SJSA1 (cell line): Measurements from ENCODE around the gene CA7. TPM values are rescaled to one million over a fixed set of nuclear protein-coding genes. Genes with fewer than 3 reads are reported as not detected.

Experiments used
- DNase-seq, 2 experiments: peaks; one replicate each; pipeline ENCODE4 v3.0.0-alpha.2; 2015 to 2020; ENCODE audit warnings: low spot score in 2 of 2, low read depth in 1 of 2
- H3K27ac ChIP-seq: fragments of 250-450 bp; sonication (Bioruptor Pico); 2 replicates; pipeline ENCODE4 v1.5.1; 2020; ENCODE audit warnings: mild to moderate bottlenecking, moderate library complexity
- H3K27me3 ChIP-seq: fragments of 250-450 bp; sonication (Bioruptor Pico); replicated peaks from 2 replicates; pipeline ENCODE4 v1.5.1; 2020; ENCODE audit warnings: mild to moderate bottlenecking, moderate library complexity
- H3K36me3 ChIP-seq: fragments of 250-450 bp; sonication (Bioruptor Pico); 2 replicates; pipeline ENCODE4 v1.5.1; 2020; ENCODE audit warnings: mild to moderate bottlenecking
- H3K4me1 ChIP-seq: fragments of 250-450 bp; sonication (Bioruptor Pico); replicated peaks from 2 replicates; pipeline ENCODE4 v1.6.1; 2021; ENCODE audit warnings: mild to moderate bottlenecking
- H3K4me3 ChIP-seq: fragments of 250-450 bp; sonication (Bioruptor Pico); 2 replicates; pipeline ENCODE4 v1.5.1; 2020; ENCODE audit warnings: mild to moderate bottlenecking
- H3K9me3 ChIP-seq: fragments of 250-450 bp; sonication (Bioruptor Pico); replicated peaks from 2 replicates; pipeline ENCODE4 v1.5.1; 2020; ENCODE audit warnings: mild to moderate bottlenecking
- total RNA-seq: library from RNA; depleted of rRNA; stranded (reverse); fragments of >200 nt; shearing (Covaris generic); gene quantifications from 2 replicates; pipeline ENCODE4 v1.2.3, GENCODE V29; 2014

CA7 gene
- total RNA-seq, 1 experiment from 2014 or later = not detected

GRCh38 chr16:66872943-66873684 is 28.9 kb downstream of the CA7 start:
- Histone ChIP-seq H3K36me3 (no peaks in the 10 kb centered on the region), H3K27me3 (no peaks in the 10 kb centered on the region), H3K9me3 (no peaks in the 10 kb centered on the region), H3K4me3 (no peak overlapping the region; the same call in 1 of the 2 replicates), H3K27ac (no peak overlapping the region), H3K4me1 (peaks cover 22% of the 10 kb centered on the region)
- DNase-seq = peak; percentile 98 to 99

- Histone ChIP-seq H3K4me1 (peaks cover 22% of the 10 kb centered on the region), H3K27ac (no peak overlapping the region), H3K4me3 (no peak overlapping the region), H3K27me3 (no peaks in the 10 kb centered on the region), H3K9me3 (no peaks in the 10 kb centered on the region), H3K36me3 (no peaks in the 10 kb centered on the region)
- DNase-seq = no peak
Observed at GRCh38 chr16:66873685-66874055, 29.5 kb downstream of the CA7 start.

GRCh38 chr16:66874079-66874775 is 30.0 kb downstream of the CA7 start:
- H3K27me3 ChIP-seq = no peaks in the 10 kb centered on the region
- H3K9me3 ChIP-seq = no peaks in the 10 kb centered on the region
- H3K4me1 ChIP-seq = peaks cover 22% of the 10 kb centered on the region
- H3K36me3 ChIP-seq = no peaks in the 10 kb centered on the region
- peak in 1 of 2 experiments; percentile 44 for DNase-seq
- no peak overlapping the region for H3K27ac ChIP-seq
- no peak overlapping the region for H3K4me3 ChIP-seq

GRCh38 chr16:66878067-66878466 is 33.9 kb downstream of the CA7 start:
- H3K36me3 ChIP-seq = no peaks in the 10 kb centered on the region
- no peak overlapping the region for H3K27ac ChIP-seq
- no peak for DNase-seq
- no peak overlapping the region for H3K4me3 ChIP-seq
- peaks cover 26% of the 10 kb centered on the region for H3K4me1 ChIP-seq
- H3K27me3 ChIP-seq = no peaks in the 10 kb centered on the region
- no peaks in the 10 kb centered on the region for H3K9me3 ChIP-seq

GRCh38 chr16:66880288-66881013 is 36.2 kb downstream of the CA7 start, which contains the start of gene PDP2:
Gene PDP2, plus strand, starts transcription at chr16:66880515. Its CDS starts 3,770 bp downstream, at chr16:66884285.
- peak; percentile 93 to 96 for DNase-seq
- H3K27me3 ChIP-seq = no peaks in the 10 kb centered on the region
- peaks cover 13% of the 10 kb centered on the region for H3K36me3 ChIP-seq
- peak within 1 kb of the TSS; percentile 59 for H3K4me3 ChIP-seq
- H3K9me3 ChIP-seq = no peaks in the 10 kb centered on the region
- H3K4me1 ChIP-seq = peaks cover 12% of the 10 kb centered on the region
- H3K27ac ChIP-seq = no peak within 1 kb of the TSS

GRCh38 chr16:66881014-66881417 is 36.8 kb downstream of the CA7 start:
- DNase-seq = no peak
- H3K27ac ChIP-seq = no peak overlapping the region
- H3K36me3 ChIP-seq = peaks cover 19% of the 10 kb centered on the region
- peaks cover 10% of the 10 kb centered on the region for H3K4me1 ChIP-seq
- H3K4me3 ChIP-seq = peak overlapping the region; percentile 59
- no peaks in the 10 kb centered on the region for H3K27me3 ChIP-seq
- H3K9me3 ChIP-seq = no peaks in the 10 kb centered on the region

- Histone ChIP-seq H3K36me3 (peaks cover 19% of the 10 kb centered on the region), H3K27ac (no peak overlapping the region), H3K27me3 (no peaks in the 10 kb centered on the region), H3K9me3 (no peaks in the 10 kb centered on the region), H3K4me3 (no peak overlapping the region), H3K4me1 (peaks cover 13% of the 10 kb centered on the region)
- no peak for DNase-seq
Observed at GRCh38 chr16:66881560-66881959, 37.3 kb downstream of the CA7 start.

GRCh38 chr16:66881964-66882508 is 37.8 kb downstream of the CA7 start:
- no peaks in the 10 kb centered on the region for H3K9me3 ChIP-seq
- H3K27me3 ChIP-seq = no peaks in the 10 kb centered on the region
- H3K4me3 ChIP-seq = no peak overlapping the region

GRCh38 chr16:66882702-66883101 is 38.5 kb downstream of the CA7 start:
- Histone ChIP-seq H3K36me3 (peaks cover 22% of the 10 kb centered on the region), H3K27ac (no peak overlapping the region), H3K4me3 (no peak overlapping the region), H3K9me3 (no peaks in the 10 kb centered on the region), H3K27me3 (no peaks in the 10 kb centered on the region), H3K4me1 (peaks cover 22% of the 10 kb centered on the region)
- no peak for DNase-seq

More at GRCh38 chr16:66881964-66882508, 37.8 kb downstream of the CA7 start:
- peaks cover 22% of the 10 kb centered on the region for H3K36me3 ChIP-seq
- no peak for DNase-seq
- H3K4me1 ChIP-seq = peaks cover 18% of the 10 kb centered on the region
- H3K27ac ChIP-seq = no peak overlapping the region

GRCh38 chr16:66885491-66885890 is 41.3 kb downstream of the CA7 start:
- Histone ChIP-seq H3K36me3 (peaks cover 22% of the 10 kb centered on the region), H3K4me1 (peaks cover 18% of the 10 kb centered on the region), H3K9me3 (no peaks in the 10 kb centered on the region), H3K4me3 (no peak overlapping the region), H3K27me3 (no peaks in the 10 kb centered on the region), H3K27ac (no peak overlapping the region)
- no peak for DNase-seq

- Histone ChIP-seq H3K4me1 (peaks cover 13% of the 10 kb centered on the region), H3K27ac (no peak overlapping the region), H3K4me3 (no peak overlapping the region), H3K36me3 (peaks cover 22% of the 10 kb centered on the region), H3K27me3 (no peaks in the 10 kb centered on the region), H3K9me3 (no peaks in the 10 kb centered on the region)
- no peak for DNase-seq
Observed at GRCh38 chr16:66886321-66886720, 42.1 kb downstream of the CA7 start.

- Histone ChIP-seq H3K9me3 (no peaks in the 10 kb centered on the region), H3K4me1 (peaks cover 13% of the 10 kb centered on the region), H3K27ac (no peak overlapping the region), H3K36me3 (peaks cover 22% of the 10 kb centered on the region), H3K27me3 (no peaks in the 10 kb centered on the region), H3K4me3 (no peak overlapping the region)
- DNase-seq = no peak
Observed at GRCh38 chr16:66886914-66887313, 42.7 kb downstream of the CA7 start.

GRCh38 chr16:66888647-66889615 is 44.7 kb downstream of the CA7 start:
- DNase-seq = no peak
- no peak overlapping the region for H3K4me3 ChIP-seq

More at GRCh38 chr16:66888647-66889615, 44.7 kb downstream of the CA7 start:
- Histone ChIP-seq H3K9me3 (no peaks in the 10 kb centered on the region), H3K4me1 (peaks cover 13% of the 10 kb centered on the region), H3K27ac (no peak overlapping the region), H3K36me3 (peaks cover 22% of the 10 kb centered on the region), H3K27me3 (no peaks in the 10 kb centered on the region)
